Testis (tissue), 2 donors: ENCODE results near the gene PDILT.

Experiments
- POLR2A ChIP-seq: fragments of 450-650 bp; IDR thresholded peaks from one replicate; pipeline ENCODE4 v1.6.1; 2017; ENCODE audit warnings: antibody characterized with exemption, mild to moderate bottlenecking, moderate library complexity
- TF ChIP-seq, protein P1 (sequence below), 3 experiments: fragments of 450-650 bp in 2 of 3; fragments of 200-600 bp in 1 of 3; sonication (generic) in 1 of 3; IDR thresholded peaks; one replicate each; pipeline ENCODE4 v1.5.1; 2016 to 2019; ENCODE audit warnings: antibody characterized with exemption in 3 of 3, mild to moderate bottlenecking in 2 of 3, moderate library complexity in 1 of 3

DNA sequence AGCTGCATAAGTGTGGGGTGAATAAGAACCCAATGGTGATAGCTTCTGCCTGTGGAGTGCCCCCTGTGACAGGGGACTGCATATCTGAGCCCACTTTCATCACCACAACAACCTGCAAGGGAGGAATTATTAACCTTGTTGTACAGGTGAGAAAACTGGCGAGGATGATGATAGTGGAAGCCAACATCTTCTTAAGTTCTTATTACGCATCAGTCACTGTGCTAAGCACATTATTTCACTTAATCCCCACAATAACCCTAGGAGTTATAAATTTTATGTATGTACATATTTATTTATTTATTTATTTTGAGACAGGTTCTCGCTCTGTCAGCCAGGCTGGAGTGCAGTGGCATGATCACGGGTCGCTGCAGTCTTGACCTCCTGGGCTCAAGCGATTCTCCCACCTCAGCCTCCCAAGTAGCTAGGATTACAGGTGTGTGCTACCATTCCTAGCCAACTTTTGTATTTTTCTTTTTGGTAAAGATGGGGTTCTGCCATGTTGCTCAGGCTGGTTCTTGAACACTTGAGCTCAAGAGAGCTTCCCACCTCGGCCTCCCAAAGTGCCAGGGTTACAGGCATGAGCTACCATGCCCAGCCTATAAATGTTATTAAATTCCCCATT is 7.6 kb downstream of the PDILT start:
- no peak for TF ChIP-seq POLR2A
- TF ChIP-seq, protein P1, sequence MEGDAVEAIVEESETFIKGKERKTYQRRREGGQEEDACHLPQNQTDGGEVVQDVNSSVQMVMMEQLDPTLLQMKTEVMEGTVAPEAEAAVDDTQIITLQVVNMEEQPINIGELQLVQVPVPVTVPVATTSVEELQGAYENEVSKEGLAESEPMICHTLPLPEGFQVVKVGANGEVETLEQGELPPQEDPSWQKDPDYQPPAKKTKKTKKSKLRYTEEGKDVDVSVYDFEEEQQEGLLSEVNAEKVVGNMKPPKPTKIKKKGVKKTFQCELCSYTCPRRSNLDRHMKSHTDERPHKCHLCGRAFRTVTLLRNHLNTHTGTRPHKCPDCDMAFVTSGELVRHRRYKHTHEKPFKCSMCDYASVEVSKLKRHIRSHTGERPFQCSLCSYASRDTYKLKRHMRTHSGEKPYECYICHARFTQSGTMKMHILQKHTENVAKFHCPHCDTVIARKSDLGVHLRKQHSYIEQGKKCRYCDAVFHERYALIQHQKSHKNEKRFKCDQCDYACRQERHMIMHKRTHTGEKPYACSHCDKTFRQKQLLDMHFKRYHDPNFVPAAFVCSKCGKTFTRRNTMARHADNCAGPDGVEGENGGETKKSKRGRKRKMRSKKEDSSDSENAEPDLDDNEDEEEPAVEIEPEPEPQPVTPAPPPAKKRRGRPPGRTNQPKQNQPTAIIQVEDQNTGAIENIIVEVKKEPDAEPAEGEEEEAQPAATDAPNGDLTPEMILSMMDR (IDR thresholded peaks at IDR 0.05) = no peak
